Measurements from ENCODE around the gene DRGX.

The DRGX gene

GRCh38 chr10:49333192-49333591 is 62.7 kb downstream of the DRGX start:
- DNase-seq: no peak

GRCh38 chr10:49332768-49333167 is 63.1 kb downstream of the DRGX start:
- no peak for DNase-seq

- DNase-seq: no peak
Observed at GRCh38 chr10:49332333-49332732, 63.6 kb downstream of the DRGX start.

DNA sequence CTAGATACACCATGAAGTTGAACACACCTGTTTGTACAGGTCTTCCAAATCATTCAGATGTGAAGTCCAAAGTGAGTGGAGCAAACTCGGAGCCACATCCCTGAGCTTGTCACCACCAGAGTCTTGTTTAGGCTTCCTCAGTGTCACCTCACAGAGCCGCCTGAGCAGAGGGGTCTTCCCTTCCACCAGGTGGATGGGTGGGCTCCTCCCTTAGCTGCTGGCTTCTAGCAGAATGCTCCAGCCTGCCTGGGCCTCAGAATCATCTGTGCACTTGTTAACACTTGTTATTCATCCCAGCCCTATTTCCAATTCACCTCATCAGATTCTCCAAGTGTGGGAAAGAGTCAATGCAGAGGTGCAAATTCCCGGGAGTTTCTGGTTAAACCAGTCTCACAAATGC is 64.5 kb downstream of the DRGX start:
- DNase-seq: no peak

DNA sequence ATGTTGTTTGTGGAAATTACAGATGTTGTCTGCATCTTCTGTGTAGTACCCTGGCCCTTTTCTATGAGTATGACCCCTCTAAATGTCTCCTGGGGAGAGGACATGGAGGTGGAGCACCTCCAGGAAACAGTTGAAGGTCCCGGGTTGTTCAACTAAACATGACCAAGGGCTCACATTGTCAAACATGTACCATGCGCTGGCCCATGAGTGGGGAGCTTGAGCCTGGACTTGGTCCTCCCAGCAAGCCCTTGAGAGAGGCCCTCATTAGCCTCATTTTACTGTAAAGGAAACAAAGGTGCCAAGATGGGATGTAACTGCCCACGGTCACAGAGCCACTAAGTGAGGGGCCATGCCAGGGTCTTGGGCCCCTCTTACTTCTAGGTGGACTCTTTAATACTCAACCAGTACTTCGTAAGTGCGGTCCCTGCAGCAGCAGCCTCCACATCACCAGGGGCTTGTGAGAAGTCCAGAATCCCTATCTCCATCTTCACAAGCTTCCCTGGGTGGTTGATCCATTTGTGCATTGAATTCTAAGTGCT is 65.7 kb downstream of the DRGX start:
- DNase-seq: no peak

DNA sequence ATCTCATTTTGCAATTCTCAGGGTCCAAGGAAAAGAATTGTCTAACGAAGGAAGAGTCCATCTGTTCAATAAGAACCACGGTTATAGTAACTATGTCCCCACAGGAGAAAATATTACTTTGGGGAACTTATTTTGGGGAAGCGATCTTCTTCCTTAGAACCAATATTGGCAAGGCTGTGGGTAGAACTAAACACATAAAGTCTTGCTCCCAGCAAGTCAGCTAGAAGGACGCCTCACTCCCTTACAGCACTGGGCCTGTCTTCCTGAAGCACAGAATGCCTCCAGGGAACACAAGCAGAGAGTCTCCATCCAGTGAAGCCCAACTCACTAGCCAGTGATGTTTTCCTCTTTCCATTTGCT is 66.8 kb downstream of the DRGX start:
- no peak for DNase-seq

GRCh38 chr10:49328401-49329145 is 67.3 kb downstream of the DRGX start:
- no peak for DNase-seq

GRCh38 chr10:49327036-49327813 is 68.7 kb downstream of the DRGX start:
- DNase-seq: no peak

GRCh38 chr10:49325916-49326783 is 69.7 kb downstream of the DRGX start:
- DNase-seq: no peak

- no peak for DNase-seq
Observed at GRCh38 chr10:49325131-49325915, 70.6 kb downstream of the DRGX start.

- DNase-seq: no peak
Observed at GRCh38 chr10:49324711-49325110, 71.2 kb downstream of the DRGX start.

- no peak for DNase-seq
Observed at GRCh38 chr10:49323896-49324270, 72.0 kb downstream of the DRGX start.

DNA sequence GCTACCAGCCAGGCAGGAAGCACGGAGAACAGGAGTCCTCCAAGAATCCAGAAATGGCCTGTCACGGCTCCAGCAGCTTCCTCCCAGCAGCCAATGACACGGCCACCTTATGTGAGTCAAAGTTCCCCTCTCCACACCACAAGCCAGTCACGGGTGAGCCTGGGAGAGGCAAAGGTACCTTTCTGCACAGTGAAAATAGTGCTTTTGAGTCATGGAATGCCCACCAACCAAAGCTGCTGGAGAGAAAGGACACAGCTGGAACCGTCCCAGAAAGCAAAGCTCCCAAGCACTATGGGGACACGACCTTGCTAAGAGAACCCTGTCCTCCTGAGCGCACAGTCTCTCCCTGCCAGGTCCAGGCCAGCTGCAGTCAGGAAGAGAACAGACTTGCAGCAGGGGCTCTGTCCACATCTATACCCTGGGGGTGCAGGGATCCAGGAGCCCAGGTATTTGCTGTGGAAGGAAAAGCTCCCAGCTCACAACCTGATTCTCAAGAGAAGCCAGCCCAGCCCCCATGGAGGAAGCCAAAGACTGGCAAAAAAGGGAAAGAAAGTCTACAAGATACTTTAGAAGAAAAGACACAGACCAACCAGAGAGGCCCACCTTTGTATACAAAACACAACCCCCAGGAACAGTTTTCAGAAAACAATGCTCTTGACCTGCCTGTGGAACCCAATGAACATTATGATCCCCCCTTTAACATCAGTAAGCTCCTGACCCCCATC is 72.6 kb downstream of the DRGX start:
- DNase-seq: no peak

DNA sequence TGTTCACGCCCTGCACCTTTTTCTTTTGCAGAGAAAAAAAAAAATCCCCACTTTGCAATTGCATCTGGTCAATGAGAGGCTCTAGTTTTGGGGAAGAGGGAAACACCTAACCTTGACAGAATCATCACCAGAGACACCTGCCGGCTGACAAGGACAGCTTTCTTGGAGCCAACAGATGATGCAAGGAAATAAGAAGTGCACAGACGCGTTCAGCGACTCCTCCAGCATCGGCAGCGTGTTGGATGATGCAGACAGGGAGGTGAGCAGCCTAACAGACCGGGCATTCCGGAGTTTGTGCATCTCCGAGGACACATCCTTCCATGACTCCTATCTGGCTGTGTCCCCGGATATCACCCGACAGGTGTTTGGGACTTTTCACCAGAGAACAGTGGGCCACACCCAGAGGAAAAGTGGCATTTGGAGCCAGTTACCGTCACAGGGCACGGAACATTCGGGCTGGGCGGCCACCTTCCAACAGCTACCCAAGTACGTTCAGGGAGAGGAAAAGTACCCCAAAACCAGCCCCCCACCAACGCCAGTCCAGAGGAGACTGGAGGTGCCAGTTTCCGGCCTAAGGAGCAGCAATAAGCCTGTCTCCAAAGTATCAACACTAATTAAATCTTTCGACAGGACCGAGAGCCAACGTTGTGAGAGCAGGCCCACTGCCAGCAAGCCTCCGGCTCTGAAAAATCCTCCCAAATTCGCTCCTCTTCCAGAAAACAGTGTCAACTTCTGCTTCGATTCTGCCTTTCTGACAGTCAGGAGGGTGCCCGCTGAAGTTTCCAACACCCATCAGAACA is 73.3 kb downstream of the DRGX start:
- no peak for DNase-seq

DNA sequence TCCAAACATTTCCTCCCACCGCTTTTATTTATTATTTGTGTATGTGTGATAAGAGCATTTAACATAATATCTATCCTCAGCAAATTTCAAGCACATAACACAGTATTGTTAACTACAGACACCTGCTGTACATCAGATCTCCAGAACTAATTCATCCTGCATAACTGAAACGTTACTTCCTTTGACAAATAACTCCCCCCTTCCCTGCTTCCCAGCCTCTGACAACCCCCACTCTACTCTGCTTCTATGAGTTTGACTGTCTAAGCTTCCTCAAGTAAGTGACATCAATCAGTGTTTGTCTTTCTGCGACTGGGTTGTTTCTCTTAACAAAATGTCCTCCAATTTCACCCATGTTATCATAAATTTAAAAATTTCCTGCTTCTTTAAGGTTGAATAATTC is 74.9 kb downstream of the DRGX start:
- no peak for DNase-seq

DNA sequence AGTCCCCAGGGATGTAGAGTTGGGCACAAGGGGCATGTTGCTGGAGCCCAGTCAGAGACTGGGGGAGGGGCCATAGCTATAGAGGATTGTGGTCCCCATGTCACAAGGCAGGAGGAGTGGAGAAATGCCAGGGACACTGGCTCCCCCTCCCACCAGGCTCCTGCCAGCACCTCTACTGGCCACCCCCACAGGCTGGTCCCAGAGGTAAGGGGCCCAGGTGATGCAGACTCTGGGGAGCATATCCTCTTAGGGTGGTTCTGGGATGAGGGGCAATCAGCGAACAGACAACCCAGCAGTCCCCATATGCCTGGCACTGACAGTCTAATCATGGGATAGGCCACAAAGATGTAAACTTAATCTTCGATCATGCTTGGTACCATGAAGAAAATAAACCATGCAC is 75.7 kb downstream of the DRGX start:
- DNase-seq: no peak

GRCh38 chr10:49319206-49319605 is 76.7 kb downstream of the DRGX start:
- DNase-seq: no peak

DNA sequence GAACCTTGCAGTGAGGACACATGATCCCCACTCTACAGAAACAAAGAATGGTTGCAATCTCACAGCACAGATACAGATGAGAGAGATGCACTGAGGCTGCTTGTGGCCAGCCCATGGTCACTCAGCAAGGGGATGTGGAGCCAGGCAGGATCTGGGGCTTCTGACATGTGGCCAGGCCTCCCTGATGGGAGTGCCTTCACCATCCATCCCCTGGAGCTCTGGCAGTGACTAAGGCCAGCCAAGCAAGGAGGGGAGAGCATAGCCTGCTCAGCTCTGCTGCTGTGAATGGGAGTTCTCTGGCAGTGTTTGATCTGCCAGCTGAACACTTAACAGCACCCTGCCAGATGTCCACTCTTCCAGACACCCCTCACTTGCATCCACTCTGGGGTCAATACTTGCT is 77.1 kb downstream of the DRGX start:
- no peak for DNase-seq

- no peak for DNase-seq
Observed at GRCh38 chr10:49318028-49318427, 77.9 kb downstream of the DRGX start.

DNA sequence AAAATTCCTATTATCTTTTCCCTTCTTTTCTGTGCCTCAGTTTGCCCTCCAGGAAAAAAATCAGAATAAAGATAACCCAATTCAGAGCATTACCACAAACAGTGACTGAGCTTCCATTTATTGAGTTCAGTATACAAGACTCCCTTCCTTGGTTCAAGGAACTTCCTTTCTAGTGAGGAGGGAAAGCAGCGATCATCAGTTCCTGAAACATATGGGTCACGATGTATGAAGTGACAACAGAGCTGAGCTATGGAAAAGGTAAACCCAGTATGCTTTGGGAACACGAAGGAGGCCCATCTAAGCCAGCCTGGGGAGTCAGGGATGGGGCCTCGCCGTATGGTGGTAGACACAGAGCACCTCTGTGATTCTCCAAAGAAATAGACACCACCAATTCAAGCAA is 81.1 kb downstream of the DRGX start:
- DNase-seq: no peak

Measured in activated CD4-positive, alpha-beta T cell treated with anti-CD3 and anti-CD28 coated beads, Interleukin-2, amount 50 U/mL, for 4 hours (primary cell).